GM19397 (cell line): ENCODE measurements around the gene RABAC1.

ENCODE experiments used
- ATAC-seq: cut with Tn5 transposase; IDR thresholded peaks from one replicate; pipeline ENCODE4 v1.9.1; 2021; ENCODE audit warnings: mild to moderate bottlenecking, moderate library complexity; ENCODE audit not compliant: unreplicated experiment

RABAC1 gene

GRCh38 chr19:41929536-41930071 is 29.5 kb downstream of the RABAC1 start:
- ATAC-seq, result no peak

- ATAC-seq, result no peak
Observed at GRCh38 chr19:41928754-41929535, 30.2 kb downstream of the RABAC1 start.

- ATAC-seq, result no peak
Observed at GRCh38 chr19:41928221-41928683, 30.9 kb downstream of the RABAC1 start, which contains the start of gene ERFL. TSS of gene ERFL (minus strand) at chr19:41928449. CDS start at chr19:41912919, 15,530 bp downstream.

GRCh38 chr19:41927497-41928192 is 31.5 kb downstream of the RABAC1 start:
- ATAC-seq, result no peak

- ATAC-seq, result no peak
Observed at GRCh38 chr19:41926763-41927496, 32.2 kb downstream of the RABAC1 start.

GRCh38 chr19:41926028-41926762 is 32.9 kb downstream of the RABAC1 start:
- ATAC-seq, result no peak

GRCh38 chr19:41925208-41926003 is 33.7 kb downstream of the RABAC1 start:
- no peak for ATAC-seq

- ATAC-seq, result no peak
Observed at GRCh38 chr19:41924151-41925145, 34.7 kb downstream of the RABAC1 start.

GRCh38 chr19:41923045-41923788 is 35.9 kb downstream of the RABAC1 start:
- no peak for ATAC-seq

- ATAC-seq, result no peak
Observed at GRCh38 chr19:41922585-41922984, 36.5 kb downstream of the RABAC1 start.

GRCh38 chr19:41921577-41922576 is 37.2 kb downstream of the RABAC1 start:
- ATAC-seq, result no peak

GRCh38 chr19:41920882-41921576 is 38.1 kb downstream of the RABAC1 start:
- no peak for ATAC-seq

GRCh38 chr19:41919948-41920712 is 39.0 kb downstream of the RABAC1 start:
- ATAC-seq, result no peak

- ATAC-seq, result no peak
Observed at GRCh38 chr19:41918653-41919244, 40.4 kb downstream of the RABAC1 start.

- no peak for ATAC-seq
Observed at GRCh38 chr19:41918095-41918494, 41.0 kb downstream of the RABAC1 start.
